IPS DF 4.7 (cell line): Measurements from ENCODE around the gene EVPL.
"Not testable (repeated sequence)": the region's sequence is repeated elsewhere in the genome, so short reads cannot be mapped to it uniquely, and the experiment has no call there.

Source experiments
- DNase-seq: peaks from one replicate; pipeline ENCODE4 v3.0.0-alpha.2; 2013; ENCODE audit warnings: low spot score; ENCODE audit errors: extremely low read depth

Gene EVPL

DNA sequence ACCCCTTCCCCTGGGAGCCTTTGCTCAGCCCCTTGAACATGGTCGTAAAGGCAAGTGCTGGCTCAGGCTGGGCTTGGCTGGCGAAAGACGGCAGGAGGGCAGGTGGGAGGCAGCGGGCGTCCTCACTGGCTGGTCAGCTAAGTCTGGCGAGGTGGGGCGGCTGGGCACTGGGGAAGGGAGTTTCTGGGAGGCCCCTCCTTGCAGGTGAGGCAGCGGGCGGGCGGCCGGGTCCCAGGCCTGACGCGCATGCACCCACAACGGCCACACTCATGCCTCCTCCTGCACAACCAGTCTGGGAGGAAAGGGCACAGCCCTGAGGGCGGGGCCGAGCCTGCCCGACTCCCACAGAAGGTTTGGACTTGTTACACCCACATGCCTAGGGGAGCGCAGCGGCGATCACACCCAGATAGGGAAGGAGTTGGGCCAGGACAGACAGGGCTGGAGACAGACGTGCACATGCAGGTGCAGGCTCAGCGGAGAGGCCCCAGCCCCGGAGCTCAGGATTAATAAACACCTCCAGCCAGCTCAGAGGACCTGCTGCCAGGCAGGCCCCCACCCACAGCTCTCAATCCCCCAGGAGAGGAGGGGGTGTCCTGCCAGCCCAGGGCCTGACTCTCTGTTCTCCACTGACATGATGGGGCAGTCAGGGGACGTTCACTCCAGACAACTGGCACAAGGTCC is at the start of gene EVPL:
EVPL (minus strand) TSS at position 148 of the 681 bp plus-strand sequence; CDS start at position 40, 108 bp downstream.
- DNase-seq = no peak

DNA sequence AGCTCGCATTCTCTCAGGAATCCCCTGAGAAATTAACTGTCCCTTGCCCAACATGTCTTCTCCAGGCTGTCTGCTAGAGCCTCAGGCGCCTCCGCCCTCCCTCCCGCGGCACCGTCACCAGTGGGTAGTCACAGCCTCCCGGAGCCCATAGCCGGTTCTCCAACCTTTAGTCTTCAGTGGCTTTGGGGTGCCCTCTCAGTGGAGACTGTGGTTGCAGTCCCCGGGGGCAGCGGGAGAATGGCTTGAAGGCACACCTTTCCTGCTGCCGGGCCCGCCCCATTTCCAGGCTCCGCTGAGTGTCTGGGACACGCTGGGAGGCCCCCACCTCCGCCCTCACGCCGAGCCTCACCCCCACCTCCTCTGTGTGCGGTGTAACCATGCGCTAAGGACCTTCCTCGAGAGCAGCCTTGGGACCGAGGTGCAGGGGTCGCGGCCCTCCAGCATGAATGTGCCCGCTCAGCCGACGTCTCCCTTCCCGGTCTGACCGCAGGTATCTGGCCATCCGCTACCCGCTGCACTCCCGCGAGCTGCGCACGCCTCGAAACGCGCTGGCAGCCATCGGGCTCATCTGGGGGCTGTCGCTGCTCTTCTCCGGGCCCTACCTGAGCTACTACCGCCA is 49.1 kb upstream of the EVPL start:
- no peak for DNase-seq

DNA sequence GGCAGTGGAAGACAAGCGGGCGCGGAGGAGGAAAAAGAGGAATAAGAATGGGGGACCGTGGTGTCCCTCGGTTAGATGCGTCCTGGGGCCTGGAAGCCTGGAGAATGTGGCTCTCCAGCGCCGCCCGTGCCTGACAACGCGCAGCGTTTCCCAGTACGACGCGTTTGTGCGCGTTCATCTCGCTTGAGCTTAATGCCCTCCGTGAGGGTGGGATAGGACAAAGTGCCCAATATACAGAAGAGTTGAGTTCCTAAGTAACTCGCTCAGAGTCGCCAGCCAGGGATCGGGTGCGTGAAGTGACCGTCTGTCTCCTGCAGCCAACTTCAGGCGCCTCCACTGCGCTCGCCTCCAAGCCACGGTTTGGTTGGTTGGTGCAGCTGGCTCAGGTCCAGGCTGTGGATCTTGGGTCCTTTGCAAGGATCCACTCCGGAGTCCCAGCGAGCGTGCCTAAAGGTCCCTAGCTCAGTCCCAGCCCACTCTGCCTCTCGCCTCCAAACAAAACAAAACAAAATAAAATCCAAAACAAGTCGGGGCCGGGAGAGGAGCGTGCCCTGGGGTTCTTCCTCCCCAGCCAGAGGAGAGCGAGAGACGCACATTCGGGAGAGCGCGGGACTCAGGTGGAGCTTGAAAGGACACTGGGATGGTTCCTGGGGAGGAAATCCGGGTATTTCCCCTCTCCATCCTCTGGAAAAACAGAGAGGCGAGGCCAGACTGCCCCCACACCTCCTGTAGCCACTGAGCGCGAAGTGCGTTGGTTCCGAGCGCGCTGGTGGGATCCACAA is 48.4 kb upstream of the EVPL start:
- no peak for DNase-seq

DNA sequence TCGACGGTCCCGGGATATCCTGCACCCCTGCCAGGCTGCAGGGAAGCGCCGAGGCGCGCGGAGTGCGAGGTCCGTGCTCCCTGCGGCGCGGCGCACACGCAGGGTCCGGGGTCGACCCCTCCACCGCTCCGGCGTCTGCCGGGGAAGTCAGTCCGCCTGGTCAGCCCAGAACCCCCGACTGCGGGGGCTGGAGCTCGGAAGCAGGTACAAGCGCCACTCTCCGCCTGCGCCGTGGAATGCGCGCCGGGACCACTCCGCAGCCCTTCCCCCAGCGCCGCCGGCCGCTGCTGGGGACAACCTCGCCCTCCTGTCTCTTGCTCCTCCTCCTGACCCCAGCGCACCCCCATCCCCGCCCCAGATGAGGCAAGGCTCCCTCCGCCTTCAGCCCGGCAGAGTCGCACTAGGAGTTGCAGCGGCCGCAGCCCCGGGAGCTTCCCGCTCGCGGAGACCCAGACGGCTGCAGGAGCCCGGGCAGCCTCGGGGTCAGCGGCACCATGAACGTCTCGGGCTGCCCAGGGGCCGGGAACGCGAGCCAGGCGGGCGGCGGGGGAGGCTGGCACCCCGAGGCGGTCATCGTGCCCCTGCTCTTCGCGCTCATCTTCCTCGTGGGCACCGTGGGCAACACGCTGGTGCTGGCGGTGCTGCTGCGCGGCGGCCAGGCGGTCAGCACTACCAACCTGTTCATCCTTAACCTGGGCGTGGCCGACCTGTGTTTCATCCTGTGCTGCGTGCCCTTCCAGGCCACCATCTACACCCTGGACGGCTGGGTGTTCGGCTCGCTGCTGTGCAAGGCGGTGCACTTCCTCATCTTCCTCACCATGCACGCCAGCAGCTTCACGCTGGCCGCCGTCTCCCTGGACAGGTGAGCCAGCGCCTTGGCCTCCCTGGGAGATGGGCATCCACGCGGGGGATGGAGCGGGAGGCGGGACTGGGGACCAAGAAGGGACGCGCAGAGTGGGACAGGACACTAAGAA is 47.6 kb upstream of the EVPL start, which contains the start of gene GALR2:
GALR2 (plus strand) TSS at position 392 of the 974 bp plus-strand sequence; CDS start at position 495, 103 bp downstream.
- DNase-seq = no peak

DNA sequence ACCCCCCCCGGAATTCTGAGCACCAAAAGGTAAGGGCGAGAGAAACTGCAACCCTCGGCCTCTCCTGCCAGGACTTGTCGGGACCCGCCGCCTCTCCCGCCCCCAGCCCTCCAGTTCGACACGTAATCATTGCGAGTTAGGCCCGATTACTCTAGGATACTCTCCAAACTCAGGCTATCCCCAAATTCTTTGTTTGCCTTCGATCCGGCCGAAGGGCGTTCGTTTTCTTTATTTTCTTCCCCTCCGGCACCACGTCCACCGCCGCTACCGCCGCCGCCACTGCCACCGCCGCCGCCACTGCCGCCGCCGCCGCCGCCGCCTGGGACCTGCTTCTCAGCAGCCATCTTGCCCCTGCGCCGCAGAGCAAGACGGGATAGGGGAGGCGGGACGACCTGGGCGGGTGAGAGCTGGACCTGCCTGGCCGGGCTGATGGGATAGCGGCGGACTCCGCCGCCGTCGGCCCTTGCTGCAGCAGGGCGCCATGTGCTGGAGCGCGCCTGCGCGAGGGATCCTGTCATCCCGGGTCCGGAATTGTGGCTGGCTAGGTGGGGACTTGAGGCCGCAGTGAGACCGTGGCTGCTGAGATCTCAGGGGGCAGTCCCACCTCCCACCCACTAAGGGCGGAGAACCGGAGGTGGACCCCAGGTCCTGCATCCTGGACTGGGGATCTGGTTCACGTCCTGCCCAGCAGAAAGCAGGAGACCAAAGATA is 45.2 kb upstream of the EVPL start, which contains the start of gene SRP68:
SRP68 (minus strand) TSS at position 370 of the 711 bp plus-strand sequence; CDS start at position 344, 26 bp downstream.
- DNase-seq = no peak

DNA sequence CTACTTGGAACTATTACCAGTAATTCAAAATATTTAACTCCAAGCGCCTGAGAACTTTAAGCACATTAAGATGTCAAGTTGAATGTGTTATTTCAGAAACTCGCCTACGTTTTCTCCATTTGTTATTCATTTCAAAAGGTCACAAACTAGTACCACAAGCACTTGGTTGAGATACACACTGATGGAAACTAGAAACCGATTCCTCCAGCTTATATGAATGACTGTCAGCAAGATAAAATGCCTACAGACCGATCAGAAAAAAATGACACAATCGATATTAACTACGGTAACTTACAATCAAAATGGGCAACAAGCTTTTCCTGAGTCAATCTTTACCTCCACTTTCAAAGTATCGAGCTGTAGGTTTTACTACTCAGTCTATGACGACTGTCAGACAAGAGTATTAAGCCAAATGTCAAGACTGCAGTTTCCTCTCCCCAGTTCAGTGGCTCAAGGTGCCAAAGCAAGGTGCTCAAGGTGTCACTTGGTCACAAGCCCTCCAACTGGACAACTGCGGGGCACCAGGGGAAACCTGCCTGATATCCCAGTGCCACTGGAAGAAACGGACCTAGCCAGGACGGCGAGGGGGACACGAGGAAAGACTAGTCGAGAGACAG is 44.5 kb upstream of the EVPL start:
- no peak for DNase-seq

DNA sequence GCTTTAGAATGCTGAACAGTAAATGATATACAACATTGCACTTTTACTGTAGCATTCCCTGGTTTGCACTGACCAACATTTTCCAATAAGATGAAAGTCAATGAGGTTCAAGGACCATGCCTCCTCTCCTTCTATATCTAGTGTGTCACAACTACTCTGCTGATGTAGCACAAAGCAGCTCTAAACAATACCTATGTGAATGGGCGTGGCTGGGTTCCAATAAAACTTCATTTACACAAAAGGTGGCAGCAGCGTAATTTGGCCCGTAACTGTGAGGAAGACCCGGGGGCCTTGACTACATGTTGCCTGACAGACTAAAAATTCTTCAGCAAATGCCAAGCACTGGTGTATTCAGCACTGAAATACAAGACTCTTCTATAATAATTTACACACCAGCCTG is 38.7 kb upstream of the EVPL start:
- DNase-seq = no peak

DNA sequence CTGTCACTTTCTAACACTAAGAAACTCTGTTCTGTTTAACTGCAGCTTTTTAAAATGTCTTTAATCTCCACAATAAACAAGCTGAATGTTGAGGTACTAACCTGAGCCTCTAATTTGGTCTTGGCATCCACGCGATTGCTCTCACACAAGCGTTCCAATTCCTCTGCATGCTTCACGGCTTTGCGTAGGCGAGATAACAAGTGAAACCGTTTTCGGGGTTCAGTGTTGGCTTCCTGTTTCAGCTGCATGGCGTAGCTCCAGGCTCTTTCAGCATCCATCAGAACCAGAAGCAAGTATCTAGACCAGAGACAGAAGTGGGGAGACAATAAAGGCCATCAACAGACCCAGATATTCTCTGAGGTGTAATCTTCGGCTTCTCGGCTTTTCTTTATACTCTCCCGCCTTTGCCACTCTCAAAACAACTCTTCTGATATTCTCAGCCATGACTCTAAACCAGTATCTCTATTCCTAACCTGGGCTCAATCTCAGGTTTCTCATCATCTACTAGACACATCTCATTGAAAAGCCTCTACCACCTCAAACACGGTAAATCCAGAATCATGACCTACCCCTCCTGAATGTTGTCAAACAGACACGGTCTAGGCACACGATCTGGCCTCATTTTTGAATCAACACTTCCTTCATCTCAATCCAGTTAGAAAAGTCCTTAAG is 36.9 kb upstream of the EVPL start:
- no peak for DNase-seq

DNA sequence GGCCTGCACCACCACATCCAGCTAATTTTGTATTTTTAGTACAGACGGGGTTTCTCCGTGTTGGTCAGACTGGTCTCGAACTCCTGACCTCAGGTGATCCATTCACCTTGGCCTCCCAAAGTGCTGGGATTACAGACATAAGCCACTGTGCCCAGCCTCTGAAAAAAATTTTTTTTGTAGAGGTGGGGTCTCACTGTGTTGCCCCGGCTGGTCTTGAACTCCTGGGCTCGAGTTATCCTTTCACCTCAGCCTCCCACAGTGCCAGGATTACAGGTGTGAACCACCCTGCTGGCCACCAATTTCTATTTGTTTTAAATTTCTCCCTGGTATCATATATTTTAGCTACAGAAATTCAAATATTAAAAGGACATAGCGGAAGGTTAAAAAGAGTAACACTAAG is 31.2 kb upstream of the EVPL start:
- DNase-seq = not testable (repeated sequence)

DNA sequence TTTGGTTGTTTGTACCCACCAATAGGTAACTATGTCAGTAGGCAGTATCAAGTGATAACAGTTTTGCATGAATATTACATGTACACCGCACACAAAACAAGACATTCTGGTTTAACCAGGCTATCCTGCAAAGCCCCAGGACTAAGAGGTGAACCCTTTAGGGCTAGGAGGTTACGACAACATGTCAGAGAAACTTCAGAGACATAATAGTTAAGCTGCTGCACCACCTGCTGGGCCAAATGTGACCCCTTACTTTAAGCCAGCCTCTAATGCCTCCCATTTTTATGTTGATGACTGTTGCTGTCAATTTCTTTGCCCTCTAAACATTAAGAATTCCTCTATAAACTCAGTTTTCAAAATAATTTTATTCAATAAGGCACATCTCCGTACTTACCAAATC is 29.8 kb upstream of the EVPL start:
- DNase-seq = no peak

DNA sequence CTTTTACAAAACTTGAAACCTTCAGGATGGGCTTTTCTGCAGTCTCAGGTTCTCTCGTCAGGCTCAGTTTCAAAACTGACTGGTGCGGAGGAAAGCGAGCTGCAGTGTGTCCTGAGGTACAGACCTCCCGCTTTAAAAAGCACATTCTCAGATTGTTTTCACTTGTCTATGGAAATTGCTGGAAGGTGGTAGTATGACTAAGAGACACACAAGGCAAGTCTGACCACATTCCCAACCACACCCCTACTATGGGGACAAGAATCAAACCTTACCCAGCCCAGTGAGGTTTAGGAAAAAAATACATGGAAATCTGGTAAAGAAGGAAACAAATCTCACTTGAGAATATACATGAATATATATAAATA is 27.0 kb upstream of the EVPL start:
- DNase-seq = no peak

DNA sequence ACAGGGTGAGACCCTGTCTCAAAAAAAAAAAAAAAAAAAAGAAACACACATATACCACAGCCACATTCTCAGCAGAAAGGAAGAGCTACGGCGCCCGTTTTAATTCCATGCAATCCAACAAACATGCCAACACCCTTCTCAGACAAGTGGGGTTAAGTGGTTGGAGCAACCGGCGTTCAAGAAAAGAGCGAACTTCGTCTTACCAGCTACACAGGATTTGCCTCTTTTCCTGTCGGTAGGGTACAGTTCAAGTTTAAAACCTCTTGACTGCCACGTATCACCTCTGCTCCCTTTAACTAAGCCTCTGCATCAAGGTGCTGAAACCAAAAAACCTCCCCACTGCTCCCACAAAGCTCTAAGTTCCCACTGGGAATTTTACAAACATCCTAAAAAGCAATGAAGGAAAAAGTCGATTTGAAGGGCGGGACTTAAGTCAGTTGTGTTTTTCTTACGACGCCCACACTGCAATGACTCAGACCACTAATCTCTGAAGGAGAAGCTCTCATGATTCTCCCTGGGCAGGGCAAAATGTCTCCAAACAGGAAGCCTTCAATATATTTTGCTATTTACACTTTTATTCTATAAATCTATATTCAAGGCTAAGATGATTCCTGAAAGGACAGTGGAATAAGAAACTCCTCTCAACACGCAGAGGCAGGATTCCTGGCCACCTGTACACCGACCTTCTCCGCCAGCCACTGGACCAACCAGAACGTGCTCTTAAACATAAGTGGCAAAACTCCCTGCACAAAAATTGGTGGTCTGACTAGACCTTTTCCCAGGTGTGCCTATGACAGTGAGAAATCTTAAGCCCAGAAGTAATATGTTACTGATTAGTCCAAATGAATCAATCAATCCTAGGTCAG is 26.4 kb upstream of the EVPL start:
- DNase-seq = no peak

DNA sequence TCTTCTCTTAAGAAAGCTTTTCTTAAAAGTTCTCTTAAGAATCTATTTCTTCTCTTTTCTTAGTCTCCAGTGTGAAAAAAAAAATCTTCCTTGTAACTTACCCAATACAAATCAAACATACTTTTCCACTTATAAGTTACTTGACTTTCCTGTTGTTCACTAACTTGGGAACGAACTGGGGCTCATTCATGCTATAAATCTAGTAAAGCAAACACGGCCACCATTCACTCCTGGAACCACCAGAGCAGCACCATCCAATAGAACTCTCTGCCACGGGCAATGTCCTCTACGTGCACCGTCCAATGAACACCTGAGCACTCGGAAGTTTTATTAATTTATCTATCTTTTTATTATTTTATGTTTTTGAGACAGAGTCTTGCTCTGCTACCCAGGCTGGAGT is 24.5 kb upstream of the EVPL start:
- no peak for DNase-seq

DNA sequence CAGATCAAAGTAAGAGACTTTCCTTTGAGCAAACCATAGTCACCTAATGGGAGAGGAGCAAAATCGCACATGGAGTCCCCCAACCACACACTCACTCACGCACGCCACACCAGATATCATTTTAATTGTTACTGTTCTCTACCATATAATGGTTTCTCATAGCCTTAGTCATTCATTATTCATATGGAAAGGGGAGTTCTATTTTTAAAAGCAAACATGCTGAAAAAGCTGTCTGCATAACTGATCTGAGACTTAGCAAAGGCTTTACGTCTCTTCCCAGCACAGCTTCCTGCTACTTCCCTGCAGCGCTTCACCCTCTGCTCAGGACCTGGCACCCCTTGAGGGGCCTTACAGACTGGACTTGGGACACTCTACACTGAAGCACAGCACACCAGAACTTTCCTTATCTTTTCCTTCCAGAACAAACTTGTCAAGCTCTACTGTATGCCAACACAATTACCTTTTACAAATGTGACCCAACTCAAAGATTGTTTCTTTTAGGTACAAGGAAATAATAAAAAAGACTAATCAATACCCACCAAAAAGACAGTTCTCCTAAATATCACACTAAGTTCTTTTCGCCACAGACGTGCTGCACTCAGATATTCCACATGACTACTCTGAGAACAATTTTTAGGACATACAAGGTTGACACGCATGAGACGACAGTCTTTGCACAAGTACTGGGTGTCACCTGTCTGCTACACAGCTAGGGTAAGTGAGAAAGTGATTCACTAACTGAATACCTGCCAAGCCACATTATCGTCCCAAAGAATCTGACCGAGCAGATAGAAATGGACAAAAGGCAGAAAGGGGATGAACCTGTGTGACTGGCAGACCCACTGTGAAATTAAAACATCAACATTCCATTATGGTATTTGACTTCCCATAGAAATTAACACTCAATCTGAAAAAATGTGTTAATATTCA is 23.7 kb upstream of the EVPL start:
- DNase-seq = no peak

DNA sequence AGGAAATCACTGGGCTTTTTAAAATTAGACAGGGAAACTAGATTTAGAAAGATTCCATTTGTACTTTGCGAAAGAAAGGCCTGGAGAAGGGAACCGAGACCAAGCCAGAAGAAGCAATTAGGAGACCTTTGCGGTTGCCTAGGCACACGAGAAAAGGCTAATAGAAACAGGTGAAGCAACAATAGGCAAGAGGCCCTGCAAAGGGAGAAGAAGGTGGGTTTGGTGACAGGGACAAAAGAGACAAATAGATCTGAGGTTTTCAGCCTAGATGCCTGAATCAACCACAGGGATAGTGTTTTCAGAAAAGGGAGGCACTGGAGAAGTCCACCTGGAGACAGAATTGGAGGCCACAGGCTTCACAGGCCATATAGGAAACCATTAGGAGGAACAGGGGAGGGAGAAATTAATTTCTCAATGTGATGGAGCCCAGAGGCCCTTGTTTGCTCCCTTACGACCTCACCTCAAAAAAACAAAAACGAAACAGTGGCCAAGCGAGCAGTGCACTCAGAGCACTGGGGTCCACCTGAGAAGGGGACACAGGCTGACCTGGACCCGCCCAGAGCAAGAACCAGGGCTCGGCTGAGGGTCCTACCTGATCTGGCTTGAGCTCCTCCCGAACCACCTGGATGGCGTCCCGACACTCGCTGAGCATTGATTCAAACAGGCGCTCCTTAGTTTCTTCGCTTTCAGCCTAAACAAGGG is 22.9 kb upstream of the EVPL start:
- no peak for DNase-seq

DNA sequence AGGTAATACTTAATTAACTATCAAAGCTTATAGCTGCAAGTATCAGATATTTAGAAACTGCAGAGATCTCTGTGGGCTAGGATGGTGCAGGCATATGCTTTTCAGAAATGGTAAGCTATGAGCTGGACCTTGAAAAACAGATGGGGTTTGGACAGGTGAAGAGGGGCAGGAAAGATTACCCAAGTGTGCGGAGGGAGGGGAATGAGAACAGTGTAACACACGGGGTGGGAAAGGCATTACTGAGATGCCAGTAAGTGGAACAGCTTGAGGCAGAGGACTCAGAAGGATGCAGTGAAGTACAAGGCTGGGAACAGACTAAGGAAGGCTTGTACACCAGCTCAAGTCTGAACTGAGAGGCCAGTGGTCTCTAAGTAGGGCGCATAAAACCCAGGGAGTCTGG is 22.1 kb upstream of the EVPL start:
- no peak for DNase-seq

DNA sequence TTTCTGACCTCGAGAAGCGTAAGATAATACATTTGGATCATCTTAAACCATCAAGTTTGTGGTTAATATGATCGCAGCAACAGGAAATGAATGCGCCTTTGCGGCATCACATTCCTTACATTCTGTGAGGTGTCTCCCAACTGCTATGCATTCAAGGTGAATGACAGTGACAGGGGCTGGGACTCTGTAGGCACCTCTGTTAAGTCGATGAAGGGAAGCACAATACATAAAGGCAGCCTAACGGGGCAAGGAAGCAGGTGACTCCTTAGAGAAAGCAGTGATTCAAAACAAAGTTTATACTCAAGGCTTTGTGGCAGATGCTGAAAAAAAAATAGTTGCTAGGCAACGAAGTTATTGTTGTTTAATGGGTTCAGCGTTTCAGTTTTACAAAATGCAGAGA is 21.6 kb upstream of the EVPL start:
- no peak for DNase-seq
